Body of pancreas (tissue), 4 donors: ENCODE results near the gene COL18A1. TPM values are rescaled to one million over a fixed set of nuclear protein-coding genes. Genes with fewer than 3 reads are reported as not detected.
A peak's percentile ranks its signal among the peaks of the same experiment; 100 is the strongest.

ENCODE experiments used
- ATAC-seq: fragments of 150-250 bp; one replicate; pipeline ENCODE4 v1.9.1; 2016
- DNase-seq, 4 donors: peaks; one replicate each; pipeline ENCODE4 v3.0.0-alpha.2; 2019
- H3K27ac ChIP-seq, 4 donors: fragments of 200-600 bp; sonication (generic); 1 replicate in 3 of 4; 2 replicates in 1 of 4; pipeline versions ENCODE4 v1.5.1 to v1.6.1; 2016 to 2019; ENCODE audit warnings: mild to moderate bottlenecking in 1 of 4, mixed read lengths in 1 of 4, moderate library complexity in 1 of 4
- H3K27me3 ChIP-seq, 2 donors: fragments of 200-600 bp; sonication (generic); one replicate each; pipeline ENCODE4 v1.6.0; 2016; ENCODE audit warnings: mild to moderate bottlenecking in 1 of 2
- H3K36me3 ChIP-seq, 2 donors: fragments of 200-600 bp; sonication (generic); replicated peaks in 1 of 2; 2 replicates each; pipeline ENCODE4 v1.5.1; 2016; ENCODE audit warnings: low read depth in 2 of 2; ENCODE audit not compliant: insufficient read depth in 1 of 2
- H3K4me1 ChIP-seq: fragments of 200-600 bp; sonication (generic); one replicate; pipeline ENCODE4 v1.6.0; 2016
- H3K4me3 ChIP-seq, 2 donors: fragments of 200-600 bp; sonication (generic); 1 replicate in 1 of 2; 2 replicates in 1 of 2; pipeline ENCODE4 v1.5.1; 2016 to 2019
- H3K9me3 ChIP-seq, 3 donors: fragments of 200-600 bp; sonication (generic); 1 replicate in 2 of 3; 2 replicates in 1 of 3; pipeline ENCODE4 v1.5.1; 2016
- CTCF ChIP-seq, 7 experiments: fragments of 450-650 bp in 4 of 7; fragments of 200-600 bp in 3 of 7; sonication (generic) in 3 of 7; IDR thresholded peaks; one replicate each; pipeline ENCODE4 v1.5.1; 2016 to 2019; ENCODE audit warnings: antibody characterized with exemption in 7 of 7
- POLR2A ChIP-seq, 3 donors: fragments of 450-650 bp; IDR thresholded peaks; one replicate each; pipeline ENCODE4 v1.6.1; 2016; ENCODE audit warnings: antibody characterized with exemption in 3 of 3, mild to moderate bottlenecking in 2 of 3
- WGBS, 2 donors: methylation state at CpG; one replicate each; pipeline ENCODE4 v1.1.5; 2017; 5-methylcytosine and 5-hydroxymethylcytosine counted together
- intact Hi-C: fragments of 100-400 bp; cut with DNase I; formaldehyde crosslinking; loops from one replicate; pipeline ENCODE4 v1.15.1; 2023
- total RNA-seq, 2 donors: library from RNA; depleted of rRNA; stranded (reverse); fragments of >200 nt; gene quantifications; one replicate each; pipeline ENCODE4 v1.1.0, GENCODE V29; 2016

The COL18A1 gene
- total RNA-seq, 2 donors from 2014 or later = 108 to 284 TPM

- H3K36me3 ChIP-seq = no peaks in the 10 kb centered on the region
- H3K27me3 ChIP-seq = no peaks in the 10 kb centered on the region
- H3K27ac ChIP-seq = no peak overlapping the region
- 78 to 81% methylated on average over 7 to 16 of the region's 27 CpGs for WGBS, 2 donors
- intact Hi-C loops = no loop called here
- H3K9me3 ChIP-seq = no peaks in the 10 kb centered on the region
- no peak overlapping the region for H3K4me3 ChIP-seq
- ATAC-seq = no peak
- no peak for DNase-seq
- H3K4me1 ChIP-seq = no peaks in the 10 kb centered on the region
- TF ChIP-seq CTCF (IDR thresholded peaks at IDR 0.05) (no peak), POLR2A (IDR thresholded peaks at IDR 0.05) (no peak)
Measured at GRCh38 chr21:45494135-45494850, 89.3 kb downstream of the COL18A1 start.

DNA sequence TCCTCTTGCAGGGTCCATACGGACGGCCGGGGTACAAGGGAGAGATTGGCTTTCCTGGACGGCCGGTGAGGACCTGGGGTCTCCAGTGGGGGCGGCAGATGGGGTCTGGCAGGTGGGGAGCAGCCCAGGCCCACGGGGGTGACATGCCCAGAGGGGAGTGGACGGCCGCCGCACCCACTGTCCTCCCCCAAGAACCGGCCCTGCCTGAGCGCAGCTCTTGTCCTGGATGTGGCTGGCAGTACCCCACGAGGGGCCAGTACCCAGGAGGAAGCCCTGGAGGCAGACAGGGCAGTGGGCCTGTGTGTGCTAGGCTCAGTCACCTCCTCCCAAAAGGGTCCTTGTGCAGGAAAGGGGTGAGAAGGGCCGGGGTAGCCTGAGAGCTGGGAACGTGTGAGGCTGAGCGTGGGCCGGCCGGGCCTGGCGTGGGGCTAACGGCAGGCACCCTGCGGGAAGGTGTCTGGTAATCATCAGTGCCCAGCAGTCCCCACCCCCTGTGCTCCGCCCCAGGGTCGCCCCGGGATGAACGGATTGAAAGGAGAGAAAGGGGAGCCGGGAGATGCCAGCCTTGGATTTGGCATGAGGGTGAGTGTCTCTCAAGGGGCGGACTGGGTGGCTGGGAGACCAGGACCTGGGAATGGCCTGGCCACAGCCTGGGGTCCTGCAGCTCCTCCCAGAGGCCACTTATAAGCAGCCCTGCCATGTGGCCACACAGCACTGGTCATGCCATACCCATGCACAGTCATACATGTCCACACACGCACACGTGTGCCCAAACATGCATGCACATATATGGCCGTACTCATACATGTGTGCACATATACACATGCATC is 90.1 kb downstream of the COL18A1 start:
- Histone ChIP-seq H3K4me3 (no peak overlapping the region), H3K36me3 (no peaks in the 10 kb centered on the region), H3K27ac (no peak overlapping the region), H3K9me3 (no peaks in the 10 kb centered on the region), H3K27me3 (no peaks in the 10 kb centered on the region), H3K4me1 (no peaks in the 10 kb centered on the region)
- ATAC-seq = no peak
- TF ChIP-seq CTCF (IDR thresholded peaks at IDR 0.05) (no peak), POLR2A (IDR thresholded peaks at IDR 0.05) (no peak)
- WGBS, 2 donors = 84 to 89% methylated on average over 16 to 22 of the region's 30 CpGs
- intact Hi-C loops = no loop called here
- no peak for DNase-seq

- 87 to 88% methylated on average over 15 to 18 of the region's 18 CpGs for WGBS, 2 donors
- no peak overlapping the region for H3K4me3 ChIP-seq
- DNase-seq = no peak
- H3K4me1 ChIP-seq = no peaks in the 10 kb centered on the region
- TF ChIP-seq POLR2A (IDR thresholded peaks at IDR 0.05) (no peak), CTCF (IDR thresholded peaks at IDR 0.05) (no peak)
- H3K9me3 ChIP-seq = no peaks in the 10 kb centered on the region
- intact Hi-C loops = no loop called here
- H3K27me3 ChIP-seq = no peaks in the 10 kb centered on the region
- ATAC-seq = no peak
- no peak overlapping the region for H3K27ac ChIP-seq
- no peaks in the 10 kb centered on the region for H3K36me3 ChIP-seq
Measured at GRCh38 chr21:45496151-45496967, 91.4 kb downstream of the COL18A1 start.

DNA sequence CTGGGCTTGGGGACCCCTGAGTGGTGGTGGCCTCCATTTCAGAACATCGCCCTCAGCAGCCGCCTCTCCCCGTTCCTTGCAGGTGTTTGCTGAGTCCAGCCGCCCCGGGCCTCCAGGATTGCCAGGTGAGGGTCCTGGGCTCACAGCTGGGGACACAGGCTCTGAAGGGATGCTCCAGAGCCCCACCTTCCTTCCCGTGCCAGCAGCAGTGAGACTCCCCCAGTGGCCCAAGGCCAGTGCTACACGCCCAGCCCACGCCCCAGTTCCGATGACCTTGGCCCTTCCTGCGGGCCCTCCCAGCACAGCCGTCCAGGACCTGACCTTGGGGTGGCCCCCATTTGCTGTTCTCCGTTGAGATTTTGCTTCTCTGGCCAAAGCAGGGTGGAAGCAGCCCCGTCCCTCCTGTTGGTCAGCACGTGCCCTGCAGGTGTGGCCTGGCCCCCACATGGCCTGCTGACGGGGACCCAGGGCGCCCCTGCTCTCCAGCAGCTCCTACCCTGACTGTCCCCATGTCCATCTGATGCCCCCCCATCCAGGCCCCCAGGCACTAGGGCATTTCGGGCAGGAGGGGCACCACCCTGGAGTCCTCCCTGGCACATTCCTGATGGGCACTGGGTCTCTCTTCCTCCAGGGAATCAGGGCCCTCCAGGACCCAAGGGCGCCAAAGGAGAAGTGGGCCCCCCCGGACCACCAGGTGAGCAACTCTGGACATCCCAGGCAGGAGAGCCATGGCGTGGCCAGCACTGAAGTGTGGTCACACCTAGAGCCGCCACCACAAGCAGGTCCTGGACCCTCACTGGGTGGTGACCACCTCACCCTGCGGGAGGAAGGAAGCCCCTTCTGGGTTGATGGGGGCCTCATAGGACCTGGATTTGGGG is 92.2 kb downstream of the COL18A1 start:
- Histone ChIP-seq H3K27ac (no peak overlapping the region), H3K36me3 (no peaks in the 10 kb centered on the region), H3K27me3 (no peaks in the 10 kb centered on the region), H3K9me3 (no peaks in the 10 kb centered on the region), H3K4me3 (no peak overlapping the region), H3K4me1 (no peaks in the 10 kb centered on the region)
- DNase-seq (peak in 1 of 4 donors; percentile 9), ATAC-seq (no peak)
- intact Hi-C loops = no loop called here
- TF ChIP-seq CTCF (IDR thresholded peaks at IDR 0.05) (no peak), POLR2A (IDR thresholded peaks at IDR 0.05) (no peak)
- WGBS, 2 donors = 58 to 100% methylated on average over 1 to 21 of the region's 22 CpGs
